Measurements from ENCODE around the gene FHL2. TPM values are rescaled to one million over a fixed set of nuclear protein-coding genes. Genes with fewer than 3 reads are reported as not detected.

FHL2 gene
- total and polyA plus RNA-seq, 2 of the 13 experiments (the other 11 are each of a cell fraction or from before 2014, with no cell fraction given), result 1.9 to 74.8 TPM

- TF ChIP-seq, protein P1, sequence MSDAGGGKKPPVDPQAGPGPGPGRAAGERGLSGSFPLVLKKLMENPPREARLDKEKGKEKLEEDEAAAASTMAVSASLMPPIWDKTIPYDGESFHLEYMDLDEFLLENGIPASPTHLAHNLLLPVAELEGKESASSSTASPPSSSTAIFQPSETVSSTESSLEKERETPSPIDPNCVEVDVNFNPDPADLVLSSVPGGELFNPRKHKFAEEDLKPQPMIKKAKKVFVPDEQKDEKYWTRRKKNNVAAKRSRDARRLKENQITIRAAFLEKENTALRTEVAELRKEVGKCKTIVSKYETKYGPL (CRISPR knock-in tag; IDR thresholded peaks at IDR 0.05), result peak; percentile 64; the same call in 1 of the 2 replicates
- TF ChIP-seq ZSCAN20 (CRISPR knock-in tag; IDR thresholded peaks at IDR 0.05; ENCODE audit: borderline replicate concordance), result no peak; the same call in 1 of the 2 replicates
- TF ChIP-seq RFX3 (CRISPR knock-in tag; IDR thresholded peaks at IDR 0.05), result no peak
- TF ChIP-seq, protein P2, sequence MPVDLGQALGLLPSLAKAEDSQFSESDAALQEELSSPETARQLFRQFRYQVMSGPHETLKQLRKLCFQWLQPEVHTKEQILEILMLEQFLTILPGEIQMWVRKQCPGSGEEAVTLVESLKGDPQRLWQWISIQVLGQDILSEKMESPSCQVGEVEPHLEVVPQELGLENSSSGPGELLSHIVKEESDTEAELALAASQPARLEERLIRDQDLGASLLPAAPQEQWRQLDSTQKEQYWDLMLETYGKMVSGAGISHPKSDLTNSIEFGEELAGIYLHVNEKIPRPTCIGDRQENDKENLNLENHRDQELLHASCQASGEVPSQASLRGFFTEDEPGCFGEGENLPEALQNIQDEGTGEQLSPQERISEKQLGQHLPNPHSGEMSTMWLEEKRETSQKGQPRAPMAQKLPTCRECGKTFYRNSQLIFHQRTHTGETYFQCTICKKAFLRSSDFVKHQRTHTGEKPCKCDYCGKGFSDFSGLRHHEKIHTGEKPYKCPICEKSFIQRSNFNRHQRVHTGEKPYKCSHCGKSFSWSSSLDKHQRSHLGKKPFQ (CRISPR knock-in tag; IDR thresholded peaks at IDR 0.05; ENCODE audit: insufficient replicate concordance), result no peak
- TF ChIP-seq MED8 (CRISPR knock-in tag; IDR thresholded peaks at IDR 0.05; ENCODE audit: insufficient replicate concordance), result no peak
- peak; percentile 11 for TF ChIP-seq HNRNPK (IDR thresholded peaks at IDR 0.05; ENCODE audit: low read depth, low read length, poor library complexity, severe bottlenecking)
- no peak for TF ChIP-seq GPBP1L1 (CRISPR knock-in tag; IDR thresholded peaks at IDR 0.05)
- TF ChIP-seq, protein P3, sequence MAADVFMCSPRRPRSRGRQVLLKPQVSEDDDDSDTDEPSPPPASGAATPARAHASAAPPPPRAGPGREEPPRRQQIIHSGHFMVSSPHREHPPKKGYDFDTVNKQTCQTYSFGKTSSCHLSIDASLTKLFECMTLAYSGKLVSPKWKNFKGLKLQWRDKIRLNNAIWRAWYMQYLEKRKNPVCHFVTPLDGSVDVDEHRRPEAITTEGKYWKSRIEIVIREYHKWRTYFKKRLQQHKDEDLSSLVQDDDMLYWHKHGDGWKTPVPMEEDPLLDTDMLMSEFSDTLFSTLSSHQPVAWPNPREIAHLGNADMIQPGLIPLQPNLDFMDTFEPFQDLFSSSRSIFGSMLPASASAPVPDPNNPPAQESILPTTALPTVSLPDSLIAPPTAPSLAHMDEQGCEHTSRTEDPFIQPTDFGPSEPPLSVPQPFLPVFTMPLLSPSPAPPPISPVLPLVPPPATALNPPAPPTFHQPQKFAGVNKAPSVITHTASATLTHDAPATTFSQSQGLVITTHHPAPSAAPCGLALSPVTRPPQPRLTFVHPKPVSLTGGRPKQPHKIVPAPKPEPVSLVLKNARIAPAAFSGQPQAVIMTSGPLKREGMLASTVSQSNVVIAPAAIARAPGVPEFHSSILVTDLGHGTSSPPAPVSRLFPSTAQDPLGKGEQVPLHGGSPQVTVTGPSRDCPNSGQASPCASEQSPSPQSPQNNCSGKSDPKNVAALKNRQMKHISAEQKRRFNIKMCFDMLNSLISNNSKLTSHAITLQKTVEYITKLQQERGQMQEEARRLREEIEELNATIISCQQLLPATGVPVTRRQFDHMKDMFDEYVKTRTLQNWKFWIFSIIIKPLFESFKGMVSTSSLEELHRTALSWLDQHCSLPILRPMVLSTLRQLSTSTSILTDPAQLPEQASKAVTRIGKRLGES (CRISPR knock-in tag; IDR thresholded peaks at IDR 0.05; ENCODE audit: borderline replicate concordance), result 0 out of 2 replicates have a peak, but pooled peaks have one; percentile 25
- no peak for TF ChIP-seq GMEB2 (CRISPR knock-in tag; IDR thresholded peaks at IDR 0.05; ENCODE audit: low read depth)
- peak; percentile 85 for TF ChIP-seq ARNT2 (CRISPR knock-in tag; IDR thresholded peaks at IDR 0.05; ENCODE audit: low read depth)
- no peak for TF ChIP-seq ARNT (IDR thresholded peaks at IDR 0.05)
- TF ChIP-seq TOE1 (CRISPR knock-in tag; IDR thresholded peaks at IDR 0.05), result no peak
- TF ChIP-seq ZNF672 (CRISPR knock-in tag; IDR thresholded peaks at IDR 0.05), result no peak
- TF ChIP-seq CC2D1A (CRISPR knock-in tag; IDR thresholded peaks at IDR 0.05), result no peak
- no peak; the same call in 1 of the 2 replicates for TF ChIP-seq FOXK1 (CRISPR knock-in tag; IDR thresholded peaks at IDR 0.05; ENCODE audit: borderline replicate concordance, low read depth)
These were observed 69.0 kb downstream of the FHL2 start, which contains the start of gene TGFBRAP1 (continued) for GRCh38 chr2:105329561-105330495.

All from HepG2 (cell line).